Thoracic aorta (tissue), 2 donors: ENCODE measurements around the gene CCL24. TPM values are rescaled to one million over a fixed set of nuclear protein-coding genes. Genes with fewer than 3 reads are reported as not detected.
"Not testable (repeated sequence)": the region's sequence is repeated elsewhere in the genome, so short reads cannot be mapped to it uniquely, and the experiment has no call there.

Experiments
- ATAC-seq: fragments of 150-250 bp; one replicate; pipeline ENCODE4 v1.8.0; 2017; ENCODE audit warnings: low read depth; ENCODE audit not compliant: insufficient number of reproducible peaks, low FRiP score
- DNase-seq: peaks from one replicate; pipeline ENCODE4 v3.0.0-alpha.2; 2020; ENCODE audit warnings: low spot score
- H3K27ac ChIP-seq, 2 donors: fragments of 200-600 bp; sonication (generic); 1 replicate in 1 of 2; 2 replicates in 1 of 2; pipeline ENCODE4 v1.5.1; 2016; ENCODE audit warnings: mild to moderate bottlenecking in 2 of 2, moderate library complexity in 2 of 2
- H3K27me3 ChIP-seq: fragments of 200-600 bp; sonication (generic); replicated peaks from 2 replicates; pipeline ENCODE4 v1.6.0; 2016; ENCODE audit warnings: mild to moderate bottlenecking; ENCODE audit not compliant: insufficient read depth
- H3K36me3 ChIP-seq: fragments of 200-600 bp; sonication (generic); one replicate; pipeline ENCODE4 v1.5.1; 2016
- H3K4me1 ChIP-seq, 2 donors: fragments of 200-600 bp; sonication (generic); 1 replicate in 1 of 2; 2 replicates in 1 of 2; pipeline versions ENCODE4 v1.5.1 to v1.6.0; 2016; ENCODE audit warnings: low read depth in 2 of 2, mild to moderate bottlenecking in 1 of 2; ENCODE audit not compliant: control insufficient read depth in 1 of 2
- H3K4me3 ChIP-seq: fragments of 200-600 bp; sonication (generic); 2 replicates; pipeline ENCODE4 v1.5.1; 2016; ENCODE audit warnings: mild to moderate bottlenecking
- H3K9me3 ChIP-seq: fragments of 200-600 bp; sonication (generic); 2 replicates; pipeline ENCODE4 v1.5.1; 2016
- CTCF ChIP-seq: fragments of 200-600 bp; sonication (generic); IDR thresholded peaks from one replicate; pipeline ENCODE4 v1.5.1; 2019; ENCODE audit warnings: antibody characterized with exemption
- total RNA-seq, 2 donors: library from RNA; depleted of rRNA; stranded (reverse); fragments of >200 nt; gene quantifications; one replicate each; pipeline versions ENCODE4 v1.1.0 to v1.2.3, GENCODE V29; 2016

Gene CCL24
- total RNA-seq, 2 donors from 2014 or later = not detected

- not testable (repeated sequence) for H3K4me1 ChIP-seq, H3K27ac ChIP-seq, H3K4me3 ChIP-seq, DNase-seq, H3K9me3 ChIP-seq, H3K36me3 ChIP-seq, ATAC-seq, H3K27me3 ChIP-seq
Observed at GRCh38 chr7:75779516-75779915, 34.1 kb downstream of the CCL24 start.

DNA sequence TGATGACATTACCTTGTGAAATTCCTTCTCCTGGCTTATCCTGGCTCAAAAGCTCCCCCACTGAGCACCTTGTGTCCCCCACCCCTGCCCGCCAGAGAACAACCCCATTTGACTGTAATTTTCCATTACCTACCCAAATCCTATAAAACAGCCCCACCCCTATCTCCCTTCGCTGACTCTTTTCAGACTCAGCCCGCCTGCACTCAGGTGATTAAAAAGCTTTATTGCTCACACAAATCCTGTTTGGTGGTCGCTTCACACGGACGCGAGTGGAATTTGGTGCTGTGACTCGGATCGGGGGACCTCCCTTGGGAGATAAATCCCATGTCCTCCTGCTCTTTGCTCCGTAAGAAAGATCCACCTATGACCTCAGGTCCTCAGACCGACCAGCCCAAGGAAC is 34.6 kb downstream of the CCL24 start:
- not testable (repeated sequence) for H3K4me3 ChIP-seq, H3K36me3 ChIP-seq, H3K9me3 ChIP-seq, ATAC-seq, DNase-seq, H3K4me1 ChIP-seq, H3K27ac ChIP-seq, H3K27me3 ChIP-seq

DNA sequence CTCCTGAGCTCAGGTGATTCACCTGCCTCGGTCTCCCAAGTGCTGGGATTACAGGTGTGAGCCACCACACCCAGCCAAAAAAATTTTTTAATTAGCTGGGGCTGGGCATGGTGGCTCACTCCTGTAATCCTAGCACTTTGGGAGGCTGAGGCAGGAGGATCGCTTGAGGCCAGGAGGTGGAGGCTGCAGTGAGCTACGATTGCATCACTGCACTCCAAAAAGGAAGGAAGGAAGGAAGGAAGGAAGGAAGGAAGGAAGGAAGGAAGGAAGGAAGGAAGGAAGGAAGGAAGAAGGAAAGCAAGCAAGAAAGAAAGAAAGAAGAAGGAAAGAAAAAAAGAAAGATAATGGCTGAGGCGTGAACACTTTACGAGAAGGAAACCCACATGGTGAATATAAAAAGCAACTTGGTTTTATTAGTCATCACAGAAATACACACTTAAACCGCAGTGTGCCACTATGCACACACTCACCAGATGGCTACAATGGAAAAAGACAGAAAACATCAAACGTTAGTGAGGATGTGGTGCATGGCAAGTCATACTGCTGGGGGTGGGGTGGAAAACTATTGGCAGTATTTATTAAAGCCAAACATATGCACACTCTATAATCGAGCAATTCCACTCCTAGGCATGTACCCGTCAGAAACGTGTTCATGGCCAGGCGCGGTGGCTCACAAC is 37.2 kb downstream of the CCL24 start:
- Histone ChIP-seq H3K9me3 (no peaks in the 10 kb centered on the region), H3K36me3 (no peaks in the 10 kb centered on the region), H3K27ac (no peak overlapping the region), H3K4me3 (no peak overlapping the region), H3K4me1 (no peaks in the 10 kb centered on the region), H3K27me3 (no peaks in the 10 kb centered on the region)
- no peak for TF ChIP-seq CTCF
- ATAC-seq (no peak), DNase-seq (no peak)

DNA sequence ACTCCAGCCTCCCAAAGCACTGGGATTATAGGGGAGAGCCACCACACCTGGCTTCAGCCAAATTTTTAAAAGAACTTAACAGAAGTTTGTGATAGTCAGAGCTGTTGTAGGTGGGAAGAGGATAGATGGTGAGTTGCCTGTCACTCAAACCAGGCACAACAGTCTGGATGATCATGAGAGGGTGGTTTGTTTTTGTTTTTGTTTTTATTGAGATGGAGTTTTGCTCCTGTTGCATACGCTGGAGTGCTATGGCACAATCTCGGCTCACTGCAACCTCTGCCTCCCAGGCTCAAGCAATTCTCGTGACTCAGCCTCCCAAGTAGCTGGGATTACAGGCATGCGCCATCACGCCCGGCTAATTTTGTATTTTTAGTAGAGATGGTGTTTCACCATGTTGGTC is 39.6 kb downstream of the CCL24 start:
- not testable (repeated sequence) for H3K36me3 ChIP-seq, H3K4me1 ChIP-seq, H3K9me3 ChIP-seq, ATAC-seq, H3K27ac ChIP-seq, H3K4me3 ChIP-seq, H3K27me3 ChIP-seq, DNase-seq

- no peaks in the 10 kb centered on the region for H3K27me3 ChIP-seq
- DNase-seq (no peak), ATAC-seq (no peak)
- H3K4me1 ChIP-seq = no peaks in the 10 kb centered on the region
- H3K4me3 ChIP-seq = no peak within 1 kb of the TSS
- no peaks in the 10 kb centered on the region for H3K36me3 ChIP-seq
- H3K9me3 ChIP-seq = no peaks in the 10 kb centered on the region
- no peak within 1 kb of the TSS for H3K27ac ChIP-seq
- TF ChIP-seq CTCF = no peak
Observed at GRCh38 chr7:75772081-75773077, 41.2 kb downstream of the CCL24 start, which contains the start of gene CCL26. CCL26 (minus strand) TSS chr7:75772211; CDS start chr7:75772176, 35 bp downstream.

DNA sequence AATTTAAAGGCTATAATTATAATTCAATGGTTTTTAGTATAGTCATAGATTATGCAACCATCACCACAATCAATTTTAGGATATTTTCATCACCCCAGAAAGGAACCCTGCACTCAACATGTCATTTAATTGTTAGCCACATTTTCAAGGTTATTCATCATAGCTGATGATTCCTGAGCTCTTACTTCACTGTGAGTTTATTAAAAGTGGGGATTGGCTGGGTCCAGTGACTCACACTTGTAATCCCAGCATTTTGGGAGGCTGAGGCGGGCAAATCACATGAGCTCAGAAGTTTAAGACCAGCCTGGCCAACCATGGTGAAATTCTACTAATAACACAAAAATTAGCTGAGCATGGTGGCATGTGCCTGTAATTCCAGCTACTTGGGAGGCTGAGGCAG is 42.4 kb downstream of the CCL24 start:
- no peaks in the 10 kb centered on the region for H3K27me3 ChIP-seq
- DNase-seq (no peak), ATAC-seq (no peak)
- no peak overlapping the region for H3K4me3 ChIP-seq
- H3K27ac ChIP-seq = no peak overlapping the region
- no peaks in the 10 kb centered on the region for H3K36me3 ChIP-seq
- no peaks in the 10 kb centered on the region for H3K4me1 ChIP-seq
- TF ChIP-seq CTCF = no peak
- no peaks in the 10 kb centered on the region for H3K9me3 ChIP-seq
